ENCODE measurements around the gene ANKRD16. TPM values are rescaled to one million over a fixed set of nuclear protein-coding genes. Genes with fewer than 3 reads are reported as not detected.
"Not testable (repeated sequence)": the region's sequence is repeated elsewhere in the genome, so short reads cannot be mapped to it uniquely, and the experiment has no call there.

Gene ANKRD16
- total RNA-seq, 4 donors from 2014 or later = 20.5 to 24.0 (median 21.2) TPM

GRCh38 chr10:5873515-5873995, 16.1 kb downstream of the ANKRD16 start:
- 32 to 49% methylated on average over 9 of the region's 9 CpGs for WGBS, 2 donors
- H3K4me1 ChIP-seq = peaks cover 0 to 23% (median 0%) of the 10 kb centered on the region in 4 donors
- peaks cover 0 to 43% (median 0%) of the 10 kb centered on the region in 3 donors for H3K36me3 ChIP-seq
- H3K4me3 ChIP-seq = no peak overlapping the region
- DNase-seq (ENCODE audit: low spot score in 2 of 2) = peak; percentile 46 to 79
- TF ChIP-seq POLR2A (IDR thresholded peaks at IDR 0.05) (no peak), CTCF (IDR thresholded peaks at IDR 0.05) (peak; percentile 61 to 82 (median 73)), EP300 (IDR thresholded peaks at IDR 0.05) (peak in 1 of 2 donors; percentile 30)
- H3K27me3 ChIP-seq = no peaks in the 10 kb centered on the region
- H3K27ac ChIP-seq = peak overlapping the region in 1 of 4 donors; percentile 31
- no peaks in the 10 kb centered on the region for H3K9me3 ChIP-seq

- no peak overlapping the region for H3K4me3 ChIP-seq
- H3K4me1 ChIP-seq = peaks cover 0 to 23% (median 0%) of the 10 kb centered on the region in 4 donors
- no peak for DNase-seq (ENCODE audit: low spot score in 2 of 2)
- no peaks in the 10 kb centered on the region for H3K27me3 ChIP-seq
- WGBS, 2 donors = 63 to 71% methylated on average over 5 of the region's 5 CpGs
- H3K36me3 ChIP-seq = peaks cover 0 to 27% (median 0%) of the 10 kb centered on the region in 3 donors
- H3K27ac ChIP-seq = no peak overlapping the region
- peaks cover 0 to 5% (median 0%) of the 10 kb centered on the region in 4 donors for H3K9me3 ChIP-seq
- TF ChIP-seq CTCF (IDR thresholded peaks at IDR 0.05) (no peak), EP300 (IDR thresholded peaks at IDR 0.05) (no peak), POLR2A (IDR thresholded peaks at IDR 0.05) (no peak)
These were observed 18.1 kb downstream of the ANKRD16 start for GRCh38 chr10:5871596-5871995.

GRCh38 chr10:5869156-5869555, 20.5 kb downstream of the ANKRD16 start:
- Histone ChIP-seq H3K9me3 (peaks cover 0 to 5% (median 0%) of the 10 kb centered on the region in 4 donors), H3K27ac (no peak overlapping the region), H3K36me3 (peaks cover 0 to 8% (median 0%) of the 10 kb centered on the region in 3 donors), H3K27me3 (no peaks in the 10 kb centered on the region), H3K4me3 (no peak overlapping the region), H3K4me1 (peaks cover 0 to 8% (median 0%) of the 10 kb centered on the region in 4 donors)
- TF ChIP-seq POLR2A (IDR thresholded peaks at IDR 0.05) = no peak
- TF ChIP-seq EP300 (IDR thresholded peaks at IDR 0.05) = no peak
- TF ChIP-seq CTCF (IDR thresholded peaks at IDR 0.05) = no peak
- 83 to 85% methylated on average over 3 of the region's 3 CpGs for WGBS, 2 donors
- DNase-seq (ENCODE audit: low spot score in 2 of 2) = no peak

- not testable (repeated sequence) for DNase-seq (ENCODE audit: low spot score in 2 of 2); H3K4me1 ChIP-seq; H3K27ac ChIP-seq; H3K4me3 ChIP-seq; H3K27me3 ChIP-seq; H3K9me3 ChIP-seq
- 92 to 96% methylated on average over 8 of the region's 8 CpGs for WGBS, 2 donors
- H3K36me3 ChIP-seq = peaks cover 0 to 15% (median 0%) of the 10 kb centered on the region in 3 donors
These were observed 21.3 kb downstream of the ANKRD16 start for GRCh38 chr10:5868383-5868782.

- H3K4me3 ChIP-seq; DNase-seq (ENCODE audit: low spot score in 2 of 2); H3K4me1 ChIP-seq; H3K9me3 ChIP-seq; H3K27me3 ChIP-seq; H3K27ac ChIP-seq: not testable (repeated sequence)
- 52 to 54% methylated on average over 4 of the region's 4 CpGs for WGBS, 2 donors
- H3K36me3 ChIP-seq = peaks cover 0 to 27% (median 0%) of the 10 kb centered on the region in 3 donors
These were observed 22.5 kb downstream of the ANKRD16 start for GRCh38 chr10:5867091-5867615.

GRCh38 chr10:5866451-5867081, 23.1 kb downstream of the ANKRD16 start:
- not testable (repeated sequence) for H3K4me1 ChIP-seq; H3K27me3 ChIP-seq; H3K27ac ChIP-seq; DNase-seq (ENCODE audit: low spot score in 2 of 2); H3K4me3 ChIP-seq; H3K9me3 ChIP-seq
- WGBS, 2 donors = 69 to 73% methylated on average over 5 of the region's 5 CpGs
- peaks cover 0 to 33% (median 0%) of the 10 kb centered on the region in 3 donors for H3K36me3 ChIP-seq

GRCh38 chr10:5862981-5863685, 26.6 kb downstream of the ANKRD16 start:
- 95 to 96% methylated on average over 9 of the region's 9 CpGs for WGBS, 2 donors
- not testable (repeated sequence) for H3K4me1 ChIP-seq; DNase-seq (ENCODE audit: low spot score in 2 of 2); H3K27me3 ChIP-seq; H3K4me3 ChIP-seq; H3K9me3 ChIP-seq; H3K27ac ChIP-seq
- H3K36me3 ChIP-seq = peaks cover 0 to 33% (median 0%) of the 10 kb centered on the region in 3 donors
